ENCODE results near the gene CREG2.

- TF ChIP-seq CTCF (IDR thresholded peaks at IDR 0.05; ENCODE audit: insufficient read depth, low read length) (no peak), REST (IDR thresholded peaks at IDR 0.05; ENCODE audit: insufficient replicate concordance, low read depth) (no peak)
Measured at GRCh38 chr2:101355401-101356054, 31.8 kb downstream of the CREG2 start.

All from HL-60 (cell line).